H54 (cell line): ENCODE data around the gene FZD2.

Experiments
- DNase-seq: peaks from one replicate; pipeline ENCODE4 v3.0.0; 2011; ENCODE audit warnings: low spot score, mixed read lengths; ENCODE audit not compliant: insufficient read length
- FAIRE-seq: peaks from 3 replicates; lab custom pipeline; 2011; peaks lifted over from hg19 to GRCh38; lab: Jason Lieb, UNC
- POLR2A ChIP-seq: IDR thresholded peaks from 2 replicates; pipeline ENCODE4 v1.6.1; 2011; ENCODE audit warnings: low read depth, mild to moderate bottlenecking, low read length

Gene FZD2

GRCh38 chr17:44539673-44540072 is 17.6 kb upstream of the FZD2 start:
- FAIRE-seq = no peak
- DNase-seq = no peak
- TF ChIP-seq POLR2A = no peak

DNA sequence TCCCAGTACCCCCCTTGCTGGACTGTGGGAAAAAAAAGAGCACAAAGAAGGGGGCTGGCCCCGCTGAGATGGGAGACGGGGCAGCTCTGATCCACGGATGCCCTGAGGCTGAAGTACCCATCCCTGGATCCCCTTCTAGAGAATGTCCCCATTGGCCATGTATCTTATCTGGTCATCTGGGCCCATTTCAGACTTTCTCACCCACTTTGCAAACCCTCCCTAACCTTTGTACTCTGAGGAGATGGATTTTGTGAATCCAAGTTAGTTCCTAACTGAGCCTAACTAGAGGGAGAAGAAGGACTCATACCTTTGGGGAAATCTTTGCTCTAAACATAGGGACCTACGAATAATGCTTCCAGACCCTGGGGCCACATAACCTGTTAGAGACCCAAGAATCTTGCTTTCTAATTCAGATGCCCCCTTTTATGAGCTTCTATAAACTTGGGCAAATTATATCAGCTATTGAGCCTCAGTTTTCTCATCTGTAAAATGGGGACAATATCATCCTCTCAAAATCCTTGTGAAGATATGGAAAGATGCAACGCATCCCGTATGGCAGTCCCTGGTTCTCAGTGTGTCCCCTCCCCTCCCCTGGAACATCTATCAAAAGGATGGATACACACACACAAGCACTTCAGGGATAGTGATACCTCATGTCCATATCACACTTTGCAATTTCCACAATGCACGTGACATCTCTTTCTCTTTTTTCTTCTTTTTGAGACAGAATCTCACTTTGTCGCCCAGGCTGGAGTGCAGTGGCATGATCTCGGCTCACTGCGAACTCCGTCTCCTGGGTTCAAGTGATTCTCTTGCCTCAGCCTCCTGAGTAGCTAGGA is 16.8 kb upstream of the FZD2 start:
- FAIRE-seq (no peak), DNase-seq (no peak)
- TF ChIP-seq POLR2A = no peak

DNA sequence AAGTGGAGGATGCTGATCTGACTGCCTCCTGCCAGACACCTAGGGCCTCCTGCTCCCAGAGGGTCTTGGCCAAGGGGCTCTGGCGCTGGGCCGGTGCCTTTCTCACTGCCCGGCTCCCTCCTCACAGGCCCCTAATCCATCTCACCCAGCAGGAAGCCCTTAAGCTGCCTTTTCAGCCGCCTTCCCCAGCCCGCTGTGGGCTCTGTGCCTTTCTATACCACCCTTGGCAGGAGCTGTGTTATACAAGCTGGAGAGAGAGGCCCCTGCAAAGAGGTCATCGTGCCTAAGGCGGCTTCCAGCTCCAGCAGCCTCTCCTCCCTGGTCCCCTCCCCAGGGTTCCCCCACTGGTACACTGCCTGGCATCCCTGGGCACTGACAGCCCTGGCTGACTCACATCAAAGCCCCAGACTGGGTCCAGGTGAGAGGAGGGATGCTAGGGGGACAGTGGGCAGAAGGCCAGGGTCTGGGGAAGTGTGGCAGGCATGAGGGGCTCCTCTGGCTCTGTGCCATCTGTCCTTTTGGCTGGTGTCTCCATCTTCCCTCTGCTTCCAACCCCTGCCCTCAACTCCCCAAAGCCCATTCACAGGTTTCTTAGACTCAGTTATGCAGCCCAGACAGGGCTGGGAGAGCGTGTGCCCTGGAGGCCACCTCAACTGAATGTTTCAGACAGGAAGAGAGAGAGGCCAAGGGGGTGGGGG is 15.3 kb upstream of the FZD2 start:
- TF ChIP-seq POLR2A = no peak
- no peak for DNase-seq
- FAIRE-seq = no peak

DNA sequence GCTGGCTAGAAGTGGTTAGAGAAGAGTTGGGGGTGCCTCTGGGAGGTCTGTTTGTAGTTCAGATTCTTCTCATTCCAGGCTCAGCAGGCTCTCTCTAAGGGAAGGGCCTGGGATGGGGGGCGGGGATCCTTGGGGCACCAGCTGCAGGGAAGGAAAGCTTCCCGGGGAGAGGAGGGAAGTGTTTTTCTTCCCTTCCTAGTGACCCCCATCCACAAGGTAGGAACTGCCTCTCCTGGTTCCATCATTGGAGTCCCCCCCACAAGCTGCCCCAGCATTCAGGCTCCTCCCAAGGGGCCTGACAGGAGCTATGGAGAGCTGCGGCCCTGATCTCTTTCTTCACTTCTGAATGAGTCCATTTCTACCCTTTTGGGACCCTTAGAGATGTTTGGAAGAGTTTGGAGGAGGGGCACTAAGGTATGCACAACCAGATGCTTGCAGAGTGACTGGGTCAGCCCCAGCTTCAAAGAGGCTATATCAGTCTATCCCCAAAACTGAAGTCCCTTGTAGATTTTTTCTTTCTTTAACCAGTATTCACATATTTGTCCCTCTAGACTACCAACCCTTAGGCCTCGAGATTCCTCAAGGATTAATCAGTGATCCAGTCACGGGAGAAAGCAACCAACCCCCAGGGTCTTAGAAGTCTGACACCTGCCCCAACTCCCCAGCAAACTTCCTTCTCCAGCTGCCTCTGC is 13.9 kb upstream of the FZD2 start:
- TF ChIP-seq POLR2A = no peak
- no peak for FAIRE-seq
- peak; percentile 74 for DNase-seq

GRCh38 chr17:44543905-44544523 is 13.3 kb upstream of the FZD2 start:
- no peak for TF ChIP-seq POLR2A
- FAIRE-seq (no peak), DNase-seq (no peak)

- no peak for TF ChIP-seq POLR2A
- peak; percentile 71 for DNase-seq
- no peak for FAIRE-seq
Measured at GRCh38 chr17:44546671-44547606, 10.3 kb upstream of the FZD2 start.

DNA sequence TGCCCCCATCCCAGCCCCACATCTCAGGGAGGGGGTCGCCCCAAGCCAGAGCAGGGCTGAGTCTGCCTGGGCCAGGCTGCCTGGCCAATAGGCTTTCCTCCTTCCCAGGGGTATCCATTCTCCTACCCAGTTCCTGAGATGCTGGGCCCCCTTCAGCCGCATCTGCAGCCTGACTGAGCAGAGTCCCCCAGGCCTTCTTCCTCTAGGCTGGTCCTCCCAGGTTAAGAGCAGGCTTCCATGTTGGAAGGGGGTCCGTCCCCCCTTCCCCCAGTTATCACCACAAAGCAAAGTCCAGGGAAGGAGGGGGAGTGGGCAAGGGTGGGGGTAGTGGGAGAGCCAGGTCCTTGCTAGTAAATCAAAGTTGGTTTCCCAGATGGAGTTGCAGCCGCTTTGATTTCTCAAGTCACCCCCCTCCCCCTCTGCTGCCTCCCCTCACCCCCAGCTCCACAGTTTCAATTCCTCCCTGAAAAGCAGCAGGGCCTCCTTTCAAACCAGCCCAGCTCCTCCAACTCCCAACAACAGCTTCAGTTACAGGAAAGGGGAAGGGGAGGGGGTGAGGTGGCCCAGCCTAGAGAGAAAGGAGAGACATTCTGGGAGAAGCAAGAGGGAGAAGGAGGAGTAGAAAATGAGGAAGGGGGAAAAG is 9.5 kb upstream of the FZD2 start:
- FAIRE-seq (no peak), DNase-seq (no peak)
- TF ChIP-seq POLR2A = no peak

DNA sequence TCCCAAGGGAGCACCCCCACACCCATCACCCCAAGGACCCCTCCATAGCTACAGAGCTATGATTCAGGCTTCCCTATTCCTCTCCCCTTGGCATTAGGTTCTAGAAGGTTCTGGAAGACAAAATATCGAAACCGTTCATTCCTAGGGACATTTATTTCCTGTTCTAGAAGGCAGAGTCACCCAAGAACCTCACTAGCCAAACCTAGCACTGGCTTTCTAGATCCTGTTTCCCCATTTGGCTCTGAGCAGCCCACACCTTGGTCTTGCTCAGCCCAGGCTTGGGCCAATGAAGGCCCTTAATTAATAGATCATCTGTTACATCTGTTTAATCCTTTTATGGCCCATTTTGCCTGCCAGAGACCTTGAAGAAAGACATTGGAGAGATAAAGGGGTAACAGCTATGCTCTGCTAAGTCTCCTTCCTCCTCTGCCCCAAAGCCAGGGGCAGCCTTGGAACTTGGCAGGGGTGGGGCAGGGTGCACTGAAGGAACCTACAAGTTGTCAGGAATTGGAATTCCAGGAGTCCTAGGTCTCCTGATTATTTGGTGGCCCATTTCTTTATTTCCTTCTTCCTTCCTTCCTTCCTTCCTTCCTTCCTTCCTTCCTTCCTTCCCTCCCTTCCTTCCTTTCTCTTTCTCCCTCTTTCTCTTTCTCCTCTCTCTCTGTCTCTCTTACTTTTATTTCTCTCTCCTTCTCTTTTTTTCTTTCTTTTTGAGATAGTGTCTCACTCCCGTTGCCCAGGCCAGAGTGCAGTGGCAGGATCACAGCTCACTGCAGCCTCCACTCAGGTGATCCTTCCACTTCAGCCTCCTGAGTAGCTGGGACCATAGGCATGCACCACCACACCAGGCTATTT is 8.7 kb upstream of the FZD2 start:
- TF ChIP-seq POLR2A = no peak
- FAIRE-seq (no peak), DNase-seq (no peak)

GRCh38 chr17:44549686-44550085 is 7.6 kb upstream of the FZD2 start:
- no peak for TF ChIP-seq POLR2A
- DNase-seq = no peak
- no peak for FAIRE-seq

- DNase-seq = no peak
- TF ChIP-seq POLR2A = no peak
- FAIRE-seq = no peak
Measured at GRCh38 chr17:44552361-44552760, 4.9 kb upstream of the FZD2 start.

GRCh38 chr17:44555099-44555498 is 2.2 kb upstream of the FZD2 start:
- DNase-seq (no peak), FAIRE-seq (no peak)
- TF ChIP-seq POLR2A = no peak

GRCh38 chr17:44556166-44556831 is 985 bp upstream of the FZD2 start:
- no peak for FAIRE-seq
- DNase-seq = peak; percentile 49
- TF ChIP-seq POLR2A = no peak
